Measurements from ENCODE around the gene ANKUB1. TPM values are rescaled to one million over a fixed set of nuclear protein-coding genes. Genes with fewer than 3 reads are reported as not detected.

Gene ANKUB1
- polyA plus RNA-seq, 2 donors, result not detected

DNA sequence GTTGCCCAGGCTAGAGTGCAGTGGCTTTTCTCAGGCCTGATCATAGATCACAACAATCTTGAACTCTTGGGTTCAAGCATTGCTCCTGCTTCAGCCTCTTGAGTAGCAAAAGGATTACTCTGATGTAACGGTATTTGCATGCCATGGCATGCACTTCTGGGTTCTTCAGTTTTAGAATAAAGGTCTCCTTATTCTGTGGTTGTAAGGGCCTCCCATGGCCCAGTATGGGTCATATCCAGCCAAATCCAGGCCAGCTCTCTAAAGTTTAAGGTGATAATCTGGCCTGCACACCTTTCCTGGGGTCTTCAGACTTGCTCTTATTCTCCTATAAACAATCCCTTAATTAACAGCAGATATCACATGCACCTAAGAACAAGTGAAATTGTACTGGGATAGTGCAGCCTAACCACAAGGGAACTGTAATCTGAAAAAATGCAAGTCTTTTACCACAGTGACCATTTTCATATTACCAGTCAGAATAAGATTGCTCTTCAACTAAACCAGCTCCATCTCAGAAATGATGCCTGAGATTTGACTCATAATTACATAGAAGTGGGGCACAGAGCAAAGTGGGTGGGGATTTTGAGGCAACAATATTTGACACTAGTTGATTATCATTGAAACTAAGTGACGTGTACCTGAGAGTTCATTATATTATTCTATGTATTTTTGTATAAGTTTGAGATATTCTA lies 65.5 kb downstream of the ANKUB1 start:
- H3K36me3 ChIP-seq (ENCODE audit: control insufficient read depth in 2 of 2, insufficient read depth in 2 of 2, low read length in 1 of 2), result no peaks in the 10 kb centered on the region
- 77 to 79% methylated on average over 2 of the region's 2 CpGs for WGBS, 2 donors

DNA sequence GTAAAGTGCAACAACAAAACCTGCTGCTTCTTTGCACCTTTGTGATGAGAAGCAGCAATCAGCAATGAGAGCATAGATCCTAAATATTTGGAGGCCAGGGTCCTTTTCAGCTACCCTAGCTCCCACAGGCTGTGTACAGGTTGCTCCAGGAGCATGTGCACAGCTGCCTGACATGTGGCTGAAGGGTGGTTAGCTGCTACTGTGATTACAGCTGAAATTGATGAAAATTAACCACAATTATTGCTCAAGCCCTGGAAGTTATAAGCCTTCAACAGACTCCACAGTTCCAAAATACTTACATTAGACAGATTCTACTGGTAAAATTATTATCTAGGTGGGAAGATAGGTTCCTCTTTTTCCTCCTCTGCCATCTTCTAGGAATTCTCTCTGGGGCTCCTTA lies 68.6 kb downstream of the ANKUB1 start:
- no peaks in the 10 kb centered on the region for H3K27me3 ChIP-seq (ENCODE audit: control insufficient read depth in 1 of 2, insufficient read depth in 2 of 2, low read length in 2 of 2)
- no peaks in the 10 kb centered on the region for H3K36me3 ChIP-seq (ENCODE audit: control insufficient read depth in 2 of 2, insufficient read depth in 2 of 2, low read length in 1 of 2)
- no peaks in the 10 kb centered on the region for H3K9me3 ChIP-seq (ENCODE audit: control insufficient read depth in 2 of 2, insufficient read depth in 1 of 2, low read depth in 1 of 2, low read length in 1 of 2)
- no peak overlapping the region for H3K4me3 ChIP-seq (ENCODE audit: low read depth in 1 of 2, low read length in 2 of 2)
- H3K4me1 ChIP-seq (ENCODE audit: control insufficient read depth in 2 of 2, insufficient read depth in 2 of 2, low read length in 1 of 2), result no peaks in the 10 kb centered on the region
- no peak overlapping the region for H3K27ac ChIP-seq (ENCODE audit: low read depth in 2 of 2, low read length in 1 of 2)

More for the DNA sequence above, 65.5 kb downstream of the ANKUB1 start:
- Histone ChIP-seq H3K27me3 (ENCODE audit: control insufficient read depth in 1 of 2, insufficient read depth in 2 of 2, low read length in 2 of 2) (no peaks in the 10 kb centered on the region), H3K9me3 (ENCODE audit: control insufficient read depth in 2 of 2, insufficient read depth in 1 of 2, low read depth in 1 of 2, low read length in 1 of 2) (no peaks in the 10 kb centered on the region), H3K4me3 (ENCODE audit: low read depth in 1 of 2, low read length in 2 of 2) (no peak overlapping the region), H3K27ac (ENCODE audit: low read depth in 2 of 2, low read length in 1 of 2) (no peak overlapping the region), H3K4me1 (ENCODE audit: control insufficient read depth in 2 of 2, insufficient read depth in 2 of 2, low read length in 1 of 2) (no peaks in the 10 kb centered on the region)

DNA sequence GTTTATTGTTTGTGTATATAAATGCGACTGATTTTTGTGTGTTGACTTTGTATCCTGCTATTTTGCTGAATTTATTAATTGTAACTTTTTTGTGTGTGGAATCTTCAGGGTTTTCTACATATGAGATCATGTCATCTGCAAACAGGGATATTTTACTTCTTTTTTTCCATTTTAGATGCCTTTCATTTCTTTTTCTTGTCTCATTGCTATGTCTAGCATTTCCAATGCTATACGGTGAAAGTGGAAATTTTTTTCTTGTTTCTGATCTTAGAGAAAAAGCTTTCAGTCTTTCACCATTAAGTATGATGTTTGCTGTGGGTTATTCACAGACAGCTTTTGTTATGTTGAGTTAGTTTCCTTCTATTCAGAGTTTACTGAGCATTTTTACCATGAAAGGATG lies 71.4 kb downstream of the ANKUB1 start:
- WGBS, 2 donors, result 94% methylated on average over 2 of the region's 2 CpGs
- Histone ChIP-seq H3K36me3 (ENCODE audit: control insufficient read depth in 2 of 2, insufficient read depth in 2 of 2, low read length in 1 of 2) (no peaks in the 10 kb centered on the region), H3K27me3 (ENCODE audit: control insufficient read depth in 1 of 2, insufficient read depth in 2 of 2, low read length in 2 of 2) (no peaks in the 10 kb centered on the region), H3K4me1 (ENCODE audit: control insufficient read depth in 2 of 2, insufficient read depth in 2 of 2, low read length in 1 of 2) (no peaks in the 10 kb centered on the region), H3K4me3 (ENCODE audit: low read depth in 1 of 2, low read length in 2 of 2) (no peak overlapping the region), H3K9me3 (ENCODE audit: control insufficient read depth in 2 of 2, insufficient read depth in 1 of 2, low read depth in 1 of 2, low read length in 1 of 2) (no peaks in the 10 kb centered on the region), H3K27ac (ENCODE audit: low read depth in 2 of 2, low read length in 1 of 2) (no peak overlapping the region)

DNA sequence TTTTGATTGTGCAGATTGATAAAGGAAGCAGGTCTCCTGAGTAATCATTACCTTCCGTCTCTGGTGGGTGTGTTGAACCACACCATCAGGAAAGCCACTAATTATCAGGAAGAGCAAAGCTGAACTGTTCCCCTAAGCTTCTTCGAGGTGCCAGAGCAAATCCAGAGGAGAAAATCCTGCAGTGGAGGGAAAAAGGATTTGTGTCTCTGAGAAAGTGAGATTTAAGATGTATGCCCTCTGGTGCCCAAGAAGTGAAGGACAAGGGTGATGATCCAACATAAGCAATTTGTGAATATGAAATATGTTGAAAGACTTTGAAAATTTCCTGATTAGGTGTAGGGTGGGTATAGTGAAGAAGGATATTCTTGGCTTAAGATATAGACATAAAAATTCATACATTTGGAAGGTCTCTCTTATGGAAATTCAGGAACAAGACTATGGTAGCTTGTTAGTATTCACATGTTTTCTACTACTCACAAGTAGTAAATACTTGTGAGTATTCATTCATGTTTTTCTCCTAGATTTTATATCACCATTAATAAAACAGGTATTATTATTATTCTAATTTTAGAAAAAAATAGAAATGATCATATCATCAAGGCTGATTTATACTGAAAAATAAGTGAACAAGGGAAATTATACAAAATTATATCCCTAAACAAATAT lies 74.8 kb downstream of the ANKUB1 start:
- H3K9me3 ChIP-seq (ENCODE audit: control insufficient read depth in 2 of 2, insufficient read depth in 1 of 2, low read depth in 1 of 2, low read length in 1 of 2), result no peaks in the 10 kb centered on the region
- H3K27me3 ChIP-seq (ENCODE audit: control insufficient read depth in 1 of 2, insufficient read depth in 2 of 2, low read length in 2 of 2), result no peaks in the 10 kb centered on the region
- H3K27ac ChIP-seq (ENCODE audit: low read depth in 2 of 2, low read length in 1 of 2), result no peak overlapping the region
- no peaks in the 10 kb centered on the region for H3K4me1 ChIP-seq (ENCODE audit: control insufficient read depth in 2 of 2, insufficient read depth in 2 of 2, low read length in 1 of 2)
- WGBS, 2 donors, result 10 to 12% methylated on average over 2 of the region's 2 CpGs
- H3K36me3 ChIP-seq (ENCODE audit: control insufficient read depth in 2 of 2, insufficient read depth in 2 of 2, low read length in 1 of 2), result no peaks in the 10 kb centered on the region
- no peak overlapping the region for H3K4me3 ChIP-seq (ENCODE audit: low read depth in 1 of 2, low read length in 2 of 2)

DNA sequence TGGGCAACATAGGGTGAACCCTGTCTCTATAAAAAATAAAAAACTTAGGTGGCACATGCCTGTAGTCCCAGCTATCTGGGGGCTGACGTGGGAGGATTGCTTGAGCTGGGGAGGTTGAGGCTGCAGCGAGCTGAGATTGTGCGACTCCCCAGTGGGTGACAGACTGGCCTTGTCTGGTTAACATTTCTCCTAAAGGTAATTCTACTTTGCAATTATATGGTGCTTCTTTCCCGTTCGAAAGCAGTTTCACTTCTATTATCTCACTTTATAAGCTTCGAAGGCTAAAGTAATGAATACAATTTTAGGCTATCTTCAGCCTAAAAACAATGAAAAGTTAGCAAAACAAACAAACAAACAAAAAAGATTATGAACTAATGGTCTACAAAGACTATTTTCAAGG lies 75.4 kb downstream of the ANKUB1 start:
- no peaks in the 10 kb centered on the region for H3K36me3 ChIP-seq (ENCODE audit: control insufficient read depth in 2 of 2, insufficient read depth in 2 of 2, low read length in 1 of 2)
- H3K27me3 ChIP-seq (ENCODE audit: control insufficient read depth in 1 of 2, insufficient read depth in 2 of 2, low read length in 2 of 2), result no peaks in the 10 kb centered on the region
- no peak overlapping the region for H3K27ac ChIP-seq (ENCODE audit: low read depth in 2 of 2, low read length in 1 of 2)
- no peaks in the 10 kb centered on the region for H3K9me3 ChIP-seq (ENCODE audit: control insufficient read depth in 2 of 2, insufficient read depth in 1 of 2, low read depth in 1 of 2, low read length in 1 of 2)
- no peaks in the 10 kb centered on the region for H3K4me1 ChIP-seq (ENCODE audit: control insufficient read depth in 2 of 2, insufficient read depth in 2 of 2, low read length in 1 of 2)
- WGBS, 2 donors, result 65 to 78% methylated on average over 6 of the region's 6 CpGs
- no peak overlapping the region for H3K4me3 ChIP-seq (ENCODE audit: low read depth in 1 of 2, low read length in 2 of 2)

DNA sequence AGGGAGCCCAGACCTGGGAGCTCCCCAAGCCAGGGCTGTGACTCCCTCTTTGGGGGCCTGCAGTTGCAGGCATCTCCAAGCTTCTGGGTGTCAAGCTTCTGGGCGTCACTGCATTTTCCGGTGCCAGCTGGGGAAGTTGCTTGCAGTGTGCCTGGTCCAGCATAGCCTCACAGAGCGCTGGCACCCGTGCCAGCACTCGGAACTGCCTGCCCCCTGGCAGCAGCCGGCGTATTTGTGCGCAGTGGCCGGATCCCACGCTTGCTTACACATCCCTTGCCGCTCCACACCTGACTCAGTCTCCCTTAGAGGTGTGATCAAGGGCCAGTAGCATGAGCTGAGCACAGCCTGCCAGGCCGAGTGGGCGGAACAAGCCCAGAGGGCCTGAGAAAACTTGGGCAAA lies 77.1 kb downstream of the ANKUB1 start:
- 95% methylated on average over 13 of the region's 13 CpGs for WGBS, 2 donors
- Histone ChIP-seq H3K27ac (ENCODE audit: low read depth in 2 of 2, low read length in 1 of 2) (no peak overlapping the region), H3K4me3 (ENCODE audit: low read depth in 1 of 2, low read length in 2 of 2) (no peak overlapping the region)

DNA sequence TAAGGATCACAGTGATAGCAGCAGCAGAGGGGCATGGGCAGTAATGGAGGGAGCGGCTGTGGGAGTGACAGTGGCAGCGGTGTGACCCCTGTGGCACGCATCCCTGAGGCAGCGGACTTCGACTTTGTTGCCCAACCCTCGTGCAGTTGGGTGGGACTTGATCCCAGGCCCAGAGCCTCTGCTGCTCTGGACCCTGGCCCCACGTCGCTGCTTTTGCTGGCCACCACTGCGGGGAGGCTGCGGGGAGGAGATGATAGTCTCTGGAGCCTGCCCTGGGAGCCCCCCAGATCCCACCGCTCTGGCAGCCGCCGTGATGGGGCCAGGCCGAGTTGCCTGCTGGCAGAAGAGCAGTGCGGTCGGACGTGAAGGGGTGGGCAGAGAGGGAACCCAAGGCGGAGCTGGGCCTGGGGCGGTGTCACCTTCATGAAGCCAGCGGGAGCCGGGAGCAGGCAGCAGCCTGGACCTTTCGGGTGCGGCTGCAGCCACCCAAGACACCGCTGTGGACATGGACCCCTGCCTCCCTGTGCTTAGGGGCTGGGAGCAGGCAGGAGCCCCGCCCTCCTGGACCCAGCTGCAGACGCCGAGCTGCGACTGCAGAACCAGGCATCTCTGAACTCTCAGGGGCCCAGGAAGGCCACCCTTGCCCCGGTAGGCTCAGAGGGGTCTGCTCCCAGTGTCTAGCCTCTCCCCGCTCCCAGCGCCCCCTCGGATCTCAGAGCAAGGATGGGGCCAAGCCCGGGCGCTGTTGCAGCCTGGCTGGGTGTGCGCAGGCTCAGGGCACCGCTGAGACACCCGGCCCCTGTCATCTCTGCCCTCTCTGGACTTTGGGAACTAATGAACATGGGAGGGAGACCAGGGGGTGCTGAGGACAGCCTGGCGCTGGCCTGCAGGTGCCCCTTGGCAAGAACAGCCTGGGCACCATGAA lies 78.4 kb downstream of the ANKUB1 start:
- Histone ChIP-seq H3K27me3 (ENCODE audit: control insufficient read depth in 1 of 2, insufficient read depth in 2 of 2, low read length in 2 of 2) (no peaks in the 10 kb centered on the region), H3K4me1 (ENCODE audit: control insufficient read depth in 2 of 2, insufficient read depth in 2 of 2, low read length in 1 of 2) (no peaks in the 10 kb centered on the region), H3K9me3 (ENCODE audit: control insufficient read depth in 2 of 2, insufficient read depth in 1 of 2, low read depth in 1 of 2, low read length in 1 of 2) (no peaks in the 10 kb centered on the region), H3K4me3 (ENCODE audit: low read depth in 1 of 2, low read length in 2 of 2) (no peak overlapping the region), H3K27ac (ENCODE audit: low read depth in 2 of 2, low read length in 1 of 2) (no peak overlapping the region), H3K36me3 (ENCODE audit: control insufficient read depth in 2 of 2, insufficient read depth in 2 of 2, low read length in 1 of 2) (no peaks in the 10 kb centered on the region)
- 91 to 94% methylated on average over 38 of the region's 38 CpGs for WGBS, 2 donors

More for the DNA sequence above, 77.1 kb downstream of the ANKUB1 start:
- Histone ChIP-seq H3K27me3 (ENCODE audit: control insufficient read depth in 1 of 2, insufficient read depth in 2 of 2, low read length in 2 of 2) (no peaks in the 10 kb centered on the region), H3K9me3 (ENCODE audit: control insufficient read depth in 2 of 2, insufficient read depth in 1 of 2, low read depth in 1 of 2, low read length in 1 of 2) (no peaks in the 10 kb centered on the region), H3K4me1 (ENCODE audit: control insufficient read depth in 2 of 2, insufficient read depth in 2 of 2, low read length in 1 of 2) (no peaks in the 10 kb centered on the region), H3K36me3 (ENCODE audit: control insufficient read depth in 2 of 2, insufficient read depth in 2 of 2, low read length in 1 of 2) (no peaks in the 10 kb centered on the region)

Other genes starting within 250 kb of the ANKUB1 start
- gene WWTR1, start 134.5 kb downstream of the ANKUB1 start, polyA plus RNA-seq, result 10 to 100 TPM; 29.2 to 31.2 TPM
- 10 to 100 TPM in 1 of 2 donors, 1 to 10 TPM in 1; 5.6 to 12.5 TPM for gene COMMD2, start 40.1 kb downstream of the ANKUB1 start, polyA plus RNA-seq
- gene RNF13, start 20.7 kb upstream of the ANKUB1 start, polyA plus RNA-seq, result 10 to 100 TPM; 23.7 to 31.3 TPM
- gene PFN2, start 178.3 kb upstream of the ANKUB1 start, polyA plus RNA-seq, result 10 to 100 TPM; 10.7 to 20.0 TPM

Measured in esophagus (tissue), 2 donors.